Stimulated activated CD8-positive, alpha-beta memory T cell treated with anti-CD3 and anti-CD28 coated beads, Interleukin-7, amount 100 ng/mL, for 24 hours (primary cell): ENCODE measurements around the gene SRCAP.
A peak's percentile ranks its signal among the peaks of the same experiment; 100 is the strongest.

Experiments
- DNase-seq: peaks from one replicate; pipeline ENCODE4 v3.0.0-alpha.2; 2020; ENCODE audit warnings: low read depth

Gene SRCAP

GRCh38 chr16:30698816-30699614, at the start of gene SRCAP:
SRCAP (plus strand) TSS chr16:30699171; CDS start chr16:30700825, 1,654 bp downstream.
- DNase-seq, result peak; percentile 78

GRCh38 chr16:30649725-30650368, 49.1 kb upstream of the SRCAP start:
- no peak for DNase-seq

GRCh38 chr16:30650369-30651123, 48.4 kb upstream of the SRCAP start, which contains the start of gene PRR14:
PRR14 (plus strand) TSS chr16:30650960; CDS start chr16:30651646, 686 bp downstream.
- peak; percentile 93 for DNase-seq

GRCh38 chr16:30651124-30652004, 47.6 kb upstream of the SRCAP start:
- DNase-seq, result peak; percentile 48

GRCh38 chr16:30652005-30652296, 47.0 kb upstream of the SRCAP start:
- DNase-seq, result no peak

GRCh38 chr16:30652718-30653117, 46.3 kb upstream of the SRCAP start:
- no peak for DNase-seq

GRCh38 chr16:30654856-30655255, 44.1 kb upstream of the SRCAP start:
- no peak for DNase-seq

- no peak for DNase-seq
Measured at GRCh38 chr16:30655815-30656347, 43.1 kb upstream of the SRCAP start.

- no peak for DNase-seq
Measured at GRCh38 chr16:30656388-30656787, 42.6 kb upstream of the SRCAP start.

GRCh38 chr16:30656974-30657865, 41.8 kb upstream of the SRCAP start:
- DNase-seq, result no peak

- peak; percentile 100 for DNase-seq
Measured at GRCh38 chr16:30657866-30658730, 40.9 kb upstream of the SRCAP start, which contains the start of gene FBRS. FBRS (plus strand) TSS chr16:30658431; CDS start chr16:30659519, 1,088 bp downstream.

GRCh38 chr16:30658731-30659506, 40.1 kb upstream of the SRCAP start:
- DNase-seq, result peak; percentile 43

- no peak for DNase-seq
Measured at GRCh38 chr16:30659507-30660423, 39.2 kb upstream of the SRCAP start.

- peak; percentile 65 for DNase-seq
Measured at GRCh38 chr16:30660424-30661261, 38.3 kb upstream of the SRCAP start.

- DNase-seq, result no peak
Measured at GRCh38 chr16:30662449-30662848, 36.5 kb upstream of the SRCAP start.

- DNase-seq, result no peak
Measured at GRCh38 chr16:30663038-30663437, 35.9 kb upstream of the SRCAP start.

GRCh38 chr16:30663820-30664219, 35.2 kb upstream of the SRCAP start:
- no peak for DNase-seq
